ENCODE results near the gene DCAF16.

DCAF16 gene

DNA sequence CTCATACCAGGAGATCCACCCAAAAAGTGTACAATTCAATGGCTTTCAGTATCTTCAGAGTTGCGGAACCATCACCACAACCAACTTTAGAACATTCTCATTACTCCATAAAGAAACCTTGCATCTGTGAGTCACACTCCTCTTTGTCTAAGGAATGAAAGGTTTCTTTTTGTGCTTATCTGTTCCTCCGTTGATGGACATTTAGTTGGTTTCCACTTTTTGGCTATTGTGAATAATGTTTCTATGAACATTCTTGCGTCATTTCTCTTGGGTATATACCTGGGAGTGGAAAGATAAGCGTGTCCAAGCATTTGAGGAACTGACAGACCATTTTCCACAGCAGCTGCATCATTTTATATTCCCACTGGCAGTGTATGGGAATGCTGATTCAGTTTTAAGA lies 39.7 kb downstream of the DCAF16 start:
- Histone ChIP-seq H3K4ac (ENCODE audit: low read depth, low read length) (no peak overlapping the region), H3K4me1 (ENCODE audit: control insufficient read depth, low read depth, low read length) (no peaks in the 10 kb centered on the region), H3K9ac (ENCODE audit: low read length) (no peak overlapping the region), H3K36me3 (ENCODE audit: control insufficient read depth, insufficient read depth, low read length) (no peaks in the 10 kb centered on the region), H4K5ac (ENCODE audit: low read length) (no peak overlapping the region), H3K18ac (ENCODE audit: low read length) (no peak overlapping the region), H3K4me2 (ENCODE audit: low read length) (no peak overlapping the region), H3K79me1 (ENCODE audit: low read length) (no peaks in the 10 kb centered on the region), H3K27me3 (ENCODE audit: insufficient read depth, low read length, poor library complexity) (no peaks in the 10 kb centered on the region), H2BK120ac (ENCODE audit: low read depth, low read length) (no peak overlapping the region), H2BK15ac (replicated peaks; ENCODE audit: low read depth) (no peak overlapping the region), H3K23ac (ENCODE audit: low read length) (no peak overlapping the region), H3K56ac (ENCODE audit: low read length) (no peak overlapping the region), H3K27ac (ENCODE audit: low read depth, low read length) (no peak overlapping the region), H3K4me3 (ENCODE audit: low read length) (no peak overlapping the region), H2AK5ac (ENCODE audit: low read length) (no peak overlapping the region), H3K79me2 (ENCODE audit: control insufficient read depth, insufficient read depth, low read length) (no peaks in the 10 kb centered on the region), H4K8ac (ENCODE audit: low read depth, low read length) (no peak overlapping the region), H2BK5ac (ENCODE audit: low read length) (no peak overlapping the region)
- DNase-seq, result no peak
- WGBS (ENCODE audit: extremely low coverage, insufficient coverage, low lambda C conversion rate), result no CpG with 5 or more reads among the region's 4 CpGs

GRCh38 chr4:17769406-17770174 lies 41.0 kb downstream of the DCAF16 start:
- Histone ChIP-seq H2BK5ac (ENCODE audit: low read length) (no peak overlapping the region), H2BK120ac (ENCODE audit: low read depth, low read length) (no peak overlapping the region), H3K4me1 (ENCODE audit: control insufficient read depth, low read depth, low read length) (no peaks in the 10 kb centered on the region), H4K8ac (ENCODE audit: low read depth, low read length) (no peak overlapping the region), H3K27me3 (ENCODE audit: insufficient read depth, low read length, poor library complexity) (no peaks in the 10 kb centered on the region), H3K4ac (ENCODE audit: low read depth, low read length) (no peak overlapping the region), H2AK5ac (ENCODE audit: low read length) (no peak overlapping the region), H3K27ac (ENCODE audit: low read depth, low read length) (no peak overlapping the region), H3K9ac (ENCODE audit: low read length) (no peak overlapping the region), H3K23ac (ENCODE audit: low read length) (no peak overlapping the region), H3K4me2 (ENCODE audit: low read length) (no peak overlapping the region), H3K18ac (ENCODE audit: low read length) (no peak overlapping the region), H3K36me3 (ENCODE audit: control insufficient read depth, insufficient read depth, low read length) (no peaks in the 10 kb centered on the region), H3K4me3 (ENCODE audit: low read length) (no peak overlapping the region), H3K79me1 (ENCODE audit: low read length) (no peaks in the 10 kb centered on the region), H3K56ac (ENCODE audit: low read length) (no peak overlapping the region), H2BK15ac (replicated peaks; ENCODE audit: low read depth) (no peak overlapping the region), H4K5ac (ENCODE audit: low read length) (no peak overlapping the region), H3K79me2 (ENCODE audit: control insufficient read depth, insufficient read depth, low read length) (no peaks in the 10 kb centered on the region)
- WGBS (ENCODE audit: extremely low coverage, insufficient coverage, low lambda C conversion rate), result no CpG with 5 or more reads among the region's 8 CpGs
- DNase-seq, result no peak

DNA sequence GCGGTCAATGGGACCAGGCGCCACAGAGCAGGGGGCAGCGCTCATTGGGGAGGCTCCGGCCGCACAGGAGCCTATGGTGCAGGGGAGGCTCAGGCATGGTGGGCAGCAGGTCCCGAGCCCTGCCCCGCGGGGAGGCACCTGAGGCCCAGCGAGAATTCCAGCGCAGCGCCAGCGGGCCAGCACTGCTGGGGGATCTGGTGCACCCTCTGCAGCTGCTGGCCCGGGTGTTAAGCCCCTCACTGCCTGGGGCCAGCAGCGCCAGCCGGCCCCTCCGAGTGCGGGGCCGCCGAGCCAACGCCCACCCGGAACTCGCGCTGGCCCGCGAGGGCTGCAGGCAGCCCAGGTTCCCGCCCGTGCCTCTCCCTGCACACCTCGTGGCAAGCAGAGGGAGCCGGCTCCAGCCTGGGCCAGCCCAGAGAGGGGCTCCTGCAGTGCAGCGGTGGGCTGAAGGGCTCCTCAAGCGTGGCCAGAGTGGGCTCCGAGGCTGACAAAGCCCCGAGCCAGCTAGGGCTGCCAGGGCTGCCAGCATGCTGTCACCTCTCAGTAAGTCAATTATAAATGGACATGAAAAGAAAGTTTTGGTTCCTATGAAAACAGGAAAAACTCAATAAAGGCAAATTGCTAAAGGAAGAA lies 43.6 kb downstream of the DCAF16 start:
- no peaks in the 10 kb centered on the region for H3K27me3 ChIP-seq (ENCODE audit: insufficient read depth, low read length, poor library complexity)
- H3K27ac ChIP-seq (ENCODE audit: low read depth, low read length), result no peak overlapping the region
- no peak overlapping the region for H3K4ac ChIP-seq (ENCODE audit: low read depth, low read length)
- no peak overlapping the region for H3K56ac ChIP-seq (ENCODE audit: low read length)
- H3K18ac ChIP-seq (ENCODE audit: low read length), result no peak overlapping the region
- no peaks in the 10 kb centered on the region for H3K36me3 ChIP-seq (ENCODE audit: control insufficient read depth, insufficient read depth, low read length)
- H3K4me2 ChIP-seq (ENCODE audit: low read length), result no peak overlapping the region
- no peak overlapping the region for H2BK5ac ChIP-seq (ENCODE audit: low read length)
- H3K79me2 ChIP-seq (ENCODE audit: control insufficient read depth, insufficient read depth, low read length), result no peaks in the 10 kb centered on the region
- no peak overlapping the region for H2BK15ac ChIP-seq (replicated peaks; ENCODE audit: low read depth)
- H3K4me3 ChIP-seq (ENCODE audit: low read length), result no peak overlapping the region
- no peak overlapping the region for H2AK5ac ChIP-seq (ENCODE audit: low read length)
- H3K9ac ChIP-seq (ENCODE audit: low read length), result no peak overlapping the region
- H4K5ac ChIP-seq (ENCODE audit: low read length), result no peak overlapping the region
- no peak overlapping the region for H3K23ac ChIP-seq (ENCODE audit: low read length)
- no peak for DNase-seq
- H2BK120ac ChIP-seq (ENCODE audit: low read depth, low read length), result no peak overlapping the region
- H3K4me1 ChIP-seq (ENCODE audit: control insufficient read depth, low read depth, low read length), result no peaks in the 10 kb centered on the region
- no CpG with 5 or more reads among the region's 33 CpGs for WGBS (ENCODE audit: extremely low coverage, insufficient coverage, low lambda C conversion rate)
- no peaks in the 10 kb centered on the region for H3K79me1 ChIP-seq (ENCODE audit: low read length)
- no peak overlapping the region for H4K8ac ChIP-seq (ENCODE audit: low read depth, low read length)

DNA sequence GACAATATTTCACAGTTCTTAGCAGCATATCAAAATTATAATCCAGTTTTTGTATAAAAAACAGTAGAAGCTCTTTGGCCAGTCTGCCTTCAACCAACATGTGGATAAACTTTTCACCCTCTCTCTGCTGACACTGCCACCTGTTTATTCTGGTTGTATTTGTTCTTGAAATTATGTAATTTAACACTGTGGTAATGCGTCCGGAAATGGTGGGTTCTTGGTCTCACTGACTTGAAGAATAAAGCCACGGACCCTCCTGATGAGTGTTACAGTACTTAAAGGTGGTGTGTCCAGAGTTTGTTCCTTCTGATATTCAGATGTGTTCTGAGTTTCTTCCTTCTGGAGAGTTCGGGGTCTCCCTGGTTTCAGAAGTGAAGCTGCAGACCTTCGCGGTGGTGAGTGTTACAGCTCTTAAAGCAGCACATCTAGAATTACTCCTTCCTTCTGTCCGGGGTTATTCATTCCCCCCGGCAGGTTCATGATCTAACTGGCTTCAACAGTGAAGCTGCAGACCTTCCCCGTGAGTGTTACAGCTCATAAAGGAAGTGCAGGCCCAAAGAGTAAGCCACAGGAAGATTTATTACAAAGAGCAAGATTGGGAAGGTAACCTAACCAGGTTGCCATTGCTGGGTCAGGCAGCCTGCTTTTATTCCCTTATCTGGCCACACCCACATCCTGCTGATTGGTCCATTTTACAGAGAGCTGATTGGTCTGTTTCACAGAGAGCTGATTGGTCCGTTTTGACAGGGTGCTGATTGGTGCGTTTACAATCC lies 44.9 kb downstream of the DCAF16 start:
- Histone ChIP-seq H3K56ac (ENCODE audit: low read length) (no peak overlapping the region), H3K9ac (ENCODE audit: low read length) (no peak overlapping the region), H4K8ac (ENCODE audit: low read depth, low read length) (no peak overlapping the region), H3K18ac (ENCODE audit: low read length) (no peak overlapping the region), H2BK120ac (ENCODE audit: low read depth, low read length) (no peak overlapping the region), H3K27me3 (ENCODE audit: insufficient read depth, low read length, poor library complexity) (no peaks in the 10 kb centered on the region), H3K4me2 (ENCODE audit: low read length) (no peak overlapping the region), H4K5ac (ENCODE audit: low read length) (no peak overlapping the region), H3K4me3 (ENCODE audit: low read length) (no peak overlapping the region), H3K27ac (ENCODE audit: low read depth, low read length) (no peak overlapping the region), H2BK5ac (ENCODE audit: low read length) (no peak overlapping the region), H3K4me1 (ENCODE audit: control insufficient read depth, low read depth, low read length) (no peaks in the 10 kb centered on the region), H2AK5ac (ENCODE audit: low read length) (no peak overlapping the region), H2BK15ac (replicated peaks; ENCODE audit: low read depth) (no peak overlapping the region), H3K36me3 (ENCODE audit: control insufficient read depth, insufficient read depth, low read length) (no peaks in the 10 kb centered on the region), H3K4ac (ENCODE audit: low read depth, low read length) (no peak overlapping the region), H3K23ac (ENCODE audit: low read length) (no peak overlapping the region), H3K79me1 (ENCODE audit: low read length) (no peaks in the 10 kb centered on the region), H3K79me2 (ENCODE audit: control insufficient read depth, insufficient read depth, low read length) (no peaks in the 10 kb centered on the region)
- no CpG with 5 or more reads among the region's 11 CpGs for WGBS (ENCODE audit: extremely low coverage, insufficient coverage, low lambda C conversion rate)
- no peak for DNase-seq

GRCh38 chr4:17763931-17764330 lies 46.6 kb downstream of the DCAF16 start:
- Histone ChIP-seq H2BK120ac (ENCODE audit: low read depth, low read length) (no peak overlapping the region), H3K9ac (ENCODE audit: low read length) (no peak overlapping the region), H3K27ac (ENCODE audit: low read depth, low read length) (no peak overlapping the region), H3K27me3 (ENCODE audit: insufficient read depth, low read length, poor library complexity) (no peaks in the 10 kb centered on the region), H3K23ac (ENCODE audit: low read length) (no peak overlapping the region), H2BK5ac (ENCODE audit: low read length) (no peak overlapping the region), H3K4me1 (ENCODE audit: control insufficient read depth, low read depth, low read length) (no peaks in the 10 kb centered on the region), H3K79me1 (ENCODE audit: low read length) (no peaks in the 10 kb centered on the region), H3K56ac (ENCODE audit: low read length) (no peak overlapping the region), H2BK15ac (replicated peaks; ENCODE audit: low read depth) (no peak overlapping the region), H3K79me2 (ENCODE audit: control insufficient read depth, insufficient read depth, low read length) (no peaks in the 10 kb centered on the region), H4K5ac (ENCODE audit: low read length) (no peak overlapping the region), H2AK5ac (ENCODE audit: low read length) (no peak overlapping the region), H3K4me3 (ENCODE audit: low read length) (no peak overlapping the region), H3K18ac (ENCODE audit: low read length) (no peak overlapping the region), H3K4me2 (ENCODE audit: low read length) (no peak overlapping the region), H4K8ac (ENCODE audit: low read depth, low read length) (no peak overlapping the region), H3K36me3 (ENCODE audit: control insufficient read depth, insufficient read depth, low read length) (no peaks in the 10 kb centered on the region), H3K4ac (ENCODE audit: low read depth, low read length) (no peak overlapping the region)
- DNase-seq, result no peak
- no CpG with 5 or more reads among the region's 5 CpGs for WGBS (ENCODE audit: extremely low coverage, insufficient coverage, low lambda C conversion rate)

Measured in mesendoderm (in vitro differentiated cells).